Right lobe of liver (tissue), 6 donors: Measurements from ENCODE around the gene LRRC56. TPM values are rescaled to one million over a fixed set of nuclear protein-coding genes. Genes with fewer than 3 reads are reported as not detected.

ENCODE experiments used
- ATAC-seq, 4 donors: fragments of 200-7000 bp; cut with Tn5 transposase; one replicate each; pipeline ENCODE4 v1.9.1; 2020; ENCODE audit warnings: mild to moderate bottlenecking in 4 of 4, moderate library complexity in 4 of 4
- DNase-seq, 3 donors: peaks; one replicate each; pipeline ENCODE4 v3.0.0-alpha.2; 2020
- H3K27ac ChIP-seq, 3 donors: fragments of 200-600 bp; one replicate each; pipeline ENCODE4 v1.8.0; 2022
- H3K27me3 ChIP-seq, 2 donors: fragments of 200-600 bp; one replicate each; pipeline ENCODE4 v1.8.0; 2022
- H3K36me3 ChIP-seq, 4 donors: fragments of 200-600 bp; sonication (generic) in 1 of 4; one replicate each; pipeline versions ENCODE4 v1.5.1 to v1.8.0; 2017 to 2022; ENCODE audit warnings: control low read depth in 1 of 4
- H3K4me1 ChIP-seq, 4 donors: fragments of 200-600 bp; sonication (generic) in 1 of 4; one replicate each; pipeline versions ENCODE4 v1.5.1 to v1.8.0; 2017 to 2022; ENCODE audit warnings: control low read depth in 1 of 4
- H3K4me3 ChIP-seq, 3 donors: fragments of 200-600 bp; one replicate each; pipeline ENCODE4 v1.8.0; 2022
- H3K9me3 ChIP-seq, 4 donors: fragments of 200-600 bp; sonication (generic) in 1 of 4; one replicate each; pipeline versions ENCODE4 v1.5.1 to v1.8.0; 2017 to 2022; ENCODE audit warnings: control low read depth in 1 of 4
- CTCF ChIP-seq, 4 donors: fragments of 200-600 bp in 3 of 4; fragments of 450-650 bp in 1 of 4; IDR thresholded peaks; one replicate each; pipeline versions ENCODE4 v1.5.1 to v1.8.0; 2016 to 2022; ENCODE audit warnings: antibody characterized with exemption in 4 of 4, mild to moderate bottlenecking in 2 of 4
- POLR2A ChIP-seq: fragments of 450-650 bp; IDR thresholded peaks from one replicate; pipeline ENCODE4 v1.6.1; 2017; ENCODE audit warnings: antibody characterized with exemption, mild to moderate bottlenecking
- WGBS: methylation state at CpG from one replicate; pipeline ENCODE4 v1.1.6; 2018; ENCODE audit warnings: low coverage, low lambda C conversion rate; ENCODE audit not compliant: insufficient coverage; ENCODE audit errors: missing lambda C conversion rate; 5-methylcytosine and 5-hydroxymethylcytosine counted together
- intact Hi-C, 2 donors: fragments of 100-400 bp; cut with DNase I; formaldehyde crosslinking; loops; one replicate each; pipeline versions ENCODE4 v1.11.2 to v1.14.1; 2022
- total RNA-seq, 6 experiments: library from RNA; depleted of rRNA in 2 of 6; stranded (reverse); fragments of >200 nt in 2 of 6; fragmentation: NEBNext Ultra II Directional in 3 of 6; extraction: Animal tissue kit (Norgen Biotek cat#: 25700) in 3 of 6; gene quantifications; one replicate each; pipeline versions ENCODE4 v1.1.0 to v1.2.4, GENCODE V29; 2016 to 2023
- donor health status: DM: no; HTN: yes; CAD: no.
- donor health status: DM: no; HTN: no; CAD: no.
- donor health status: DM: no; HTN: no; CAD: no.
- donor health status: DM: no; HTN: yes; CAD: no.
- donor health status: DM: no; HTN: yes; CAD: no.

LRRC56 gene
- total RNA-seq, 6 experiments from 2014 or later = 0.12 to 1.1 (median 0.71) TPM; not detected in 1

GRCh38 chr11:528815-529727 is 8.3 kb upstream of the LRRC56 start:
- Histone ChIP-seq H3K27ac (no peak overlapping the region), H3K4me3 (no peak overlapping the region), H3K27me3 (no peaks in the 10 kb centered on the region), H3K36me3 (peaks cover 0 to 9% (median 0%) of the 10 kb centered on the region in 4 donors), H3K4me1 (peaks cover 0 to 2% (median 0%) of the 10 kb centered on the region in 4 donors), H3K9me3 (no peaks in the 10 kb centered on the region)
- WGBS = 100% methylated on average over 1 of the region's 29 CpGs
- ATAC-seq = no peak
- intact Hi-C loops = loop anchor here in 1 of 2 donors (10.0 kb wide), 1 partner anchor 124 kb away; no protein-coding TSS in a partner anchor
- TF ChIP-seq CTCF (IDR thresholded peaks at IDR 0.05) (no peak), POLR2A (no peak)
- DNase-seq = no peak

- H3K27me3 ChIP-seq = no peaks in the 10 kb centered on the region
- no peak overlapping the region for H3K4me3 ChIP-seq
- ATAC-seq (no peak), DNase-seq (no peak)
- H3K36me3 ChIP-seq = peaks cover 0 to 9% (median 0%) of the 10 kb centered on the region in 4 donors
- intact Hi-C loops = loop anchor here in 1 of 2 donors (10.0 kb wide), 1 partner anchor 125 kb away; no protein-coding TSS in a partner anchor
- 73% methylated on average over 5 of the region's 18 CpGs for WGBS
- H3K4me1 ChIP-seq = peaks cover 0 to 6% (median 0%) of the 10 kb centered on the region in 4 donors
- TF ChIP-seq POLR2A (no peak), CTCF (IDR thresholded peaks at IDR 0.05) (no peak)
- H3K27ac ChIP-seq = no peak overlapping the region
- no peaks in the 10 kb centered on the region for H3K9me3 ChIP-seq
Observed at GRCh38 chr11:529728-530411, 7.5 kb upstream of the LRRC56 start.

- Histone ChIP-seq H3K36me3 (peaks cover 0 to 9% (median 0%) of the 10 kb centered on the region in 4 donors), H3K4me1 (peaks cover 0 to 11% (median 0%) of the 10 kb centered on the region in 4 donors), H3K27ac (no peak overlapping the region), H3K9me3 (no peaks in the 10 kb centered on the region), H3K27me3 (no peaks in the 10 kb centered on the region), H3K4me3 (no peak overlapping the region)
- intact Hi-C loops = no loop called here
- no peak for ATAC-seq
- no peak for DNase-seq
- 98% methylated on average over 11 of the region's 28 CpGs for WGBS
- TF ChIP-seq CTCF (IDR thresholded peaks at IDR 0.05) = no peak
Observed at GRCh38 chr11:530960-531831, 6.1 kb upstream of the LRRC56 start.

GRCh38 chr11:531919-532526 is 5.3 kb upstream of the LRRC56 start:
- intact Hi-C loops = no loop called here
- no peak for TF ChIP-seq POLR2A
- TF ChIP-seq CTCF (IDR thresholded peaks at IDR 0.05) = no peak
- ATAC-seq (no peak), DNase-seq (no peak)
- no peak overlapping the region for H3K4me3 ChIP-seq
- peaks cover 0 to 20% (median 3%) of the 10 kb centered on the region in 4 donors for H3K4me1 ChIP-seq
- WGBS = 61% methylated on average over 6 of the region's 18 CpGs
- H3K9me3 ChIP-seq = no peaks in the 10 kb centered on the region
- no peak overlapping the region for H3K27ac ChIP-seq
- no peaks in the 10 kb centered on the region for H3K27me3 ChIP-seq
- peaks cover 0 to 9% (median 0%) of the 10 kb centered on the region in 4 donors for H3K36me3 ChIP-seq
